Measurements from ENCODE around the gene FAM90A1.
"Not testable (repeated sequence)": the region's sequence is repeated elsewhere in the genome, so short reads cannot be mapped to it uniquely, and the experiment has no call there.

Gene FAM90A1

GRCh38 chr12:8233300-8233855 lies 6.0 kb upstream of the FAM90A1 start:
- DNase-seq, result not testable (repeated sequence)

DNA sequence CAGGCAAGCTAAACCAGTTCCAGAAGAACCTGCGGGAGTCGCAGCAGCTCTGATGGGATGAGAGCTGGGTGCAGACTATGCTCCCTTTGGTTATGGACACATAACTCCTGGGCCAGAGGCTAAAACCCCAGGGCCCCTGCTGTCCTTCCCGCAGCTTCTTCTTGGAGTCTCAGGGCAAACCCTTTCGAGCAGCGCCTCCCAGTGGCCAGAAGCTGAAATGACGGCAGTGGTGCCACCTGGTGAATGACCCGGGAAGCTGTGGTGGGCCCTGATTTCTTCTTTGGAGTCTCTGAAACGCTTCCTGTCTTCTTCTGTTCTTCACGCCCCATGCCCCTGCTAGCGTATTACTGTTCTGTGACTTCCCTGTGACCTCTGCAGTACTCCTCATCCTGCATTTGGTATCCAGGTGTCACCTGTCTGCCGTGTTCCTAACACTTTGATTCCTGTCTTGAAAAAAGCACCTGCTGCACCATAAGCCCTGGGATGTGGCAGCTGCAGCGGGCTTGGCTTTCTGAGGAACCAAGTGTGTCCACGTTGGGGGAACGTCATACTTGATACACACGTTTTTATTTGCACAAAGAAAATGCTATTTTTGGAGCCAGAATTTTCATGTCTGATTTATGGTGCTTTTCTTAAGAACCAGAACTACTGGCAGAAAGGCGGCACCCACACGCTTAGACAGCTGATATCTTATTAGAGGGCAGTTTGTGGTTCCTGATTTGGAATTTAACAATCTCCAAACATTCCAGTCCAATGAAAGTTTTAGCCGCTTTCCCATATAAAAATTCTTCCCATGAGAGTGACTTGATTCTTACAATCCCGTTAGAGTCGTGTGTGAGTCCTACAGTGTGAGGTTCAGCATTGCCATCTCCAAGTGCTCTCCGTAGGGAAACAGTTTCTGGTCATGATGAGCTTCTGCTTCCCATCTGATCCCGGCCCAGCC lies 4.5 kb upstream of the FAM90A1 start:
- DNase-seq, result not testable (repeated sequence)

GRCh38 chr12:8231049-8231448 lies 3.6 kb upstream of the FAM90A1 start:
- not testable (repeated sequence) for DNase-seq

- not testable (repeated sequence) for DNase-seq
Measured at GRCh38 chr12:8229486-8229885, 2.1 kb upstream of the FAM90A1 start.

DNA sequence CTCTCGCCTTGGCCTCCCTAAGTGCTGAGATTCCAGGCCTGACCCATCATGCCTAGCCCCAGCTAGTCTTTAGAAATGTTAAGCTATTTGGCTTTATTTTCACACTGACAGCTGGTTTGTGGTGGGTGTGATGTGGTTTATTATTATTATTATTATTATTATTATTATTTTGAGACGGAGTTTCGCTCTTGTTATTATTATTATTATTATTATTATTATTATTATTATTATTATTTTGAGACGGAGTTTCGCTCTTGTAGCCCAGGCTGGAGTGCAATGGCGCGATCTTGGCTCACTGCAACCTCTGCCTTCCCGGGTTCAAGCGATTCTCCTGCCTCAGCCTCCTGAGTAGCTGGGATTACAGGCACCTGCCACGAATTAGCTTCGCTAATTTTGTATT lies 1.2 kb upstream of the FAM90A1 start:
- not testable (repeated sequence) for DNase-seq

GRCh38 chr12:8227732-8228077 lies 287 bp upstream of the FAM90A1 start:
- not testable (repeated sequence) for DNase-seq

DNA sequence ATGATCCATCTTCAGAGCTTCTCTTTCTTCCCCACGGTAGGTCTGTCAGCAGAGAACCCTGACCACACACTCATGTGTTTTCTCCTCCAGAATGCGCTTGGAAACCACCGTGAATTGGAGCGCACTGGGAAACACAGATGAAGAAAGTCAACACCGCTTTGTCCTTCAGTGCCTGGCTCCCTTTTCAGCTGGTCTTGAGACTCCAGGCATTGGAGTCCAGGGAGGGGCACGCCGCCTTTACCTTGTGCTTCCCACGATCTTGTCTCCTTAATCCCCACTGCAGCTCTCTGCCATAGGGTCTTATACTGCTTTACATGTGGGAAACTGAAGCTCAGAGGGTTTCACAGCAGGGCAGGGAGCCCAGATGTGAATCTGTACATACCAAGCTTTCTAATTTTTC lies 1.1 kb downstream of the FAM90A1 start:
- DNase-seq, result no peak

DNA sequence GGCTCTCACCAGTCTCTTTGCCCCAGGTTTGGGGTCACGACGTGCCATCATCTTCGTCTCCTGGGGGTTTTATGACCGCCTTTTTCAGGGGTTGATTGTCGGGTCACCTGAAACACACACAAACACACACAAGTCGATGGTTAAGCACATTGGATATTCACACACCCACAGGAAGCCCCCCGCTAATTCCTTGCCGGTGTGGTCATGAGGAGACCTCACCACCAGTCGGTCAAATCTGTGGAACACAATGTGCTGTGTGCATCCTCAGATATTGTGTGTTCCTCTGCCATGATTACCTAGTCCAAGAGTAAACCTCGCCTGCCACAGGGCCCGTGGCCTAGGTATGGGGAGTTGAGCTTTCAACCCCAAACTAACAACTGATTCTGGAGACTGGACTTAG lies 2.6 kb downstream of the FAM90A1 start:
- not testable (repeated sequence) for DNase-seq

- DNase-seq, result not testable (repeated sequence)
Measured at GRCh38 chr12:8223646-8224045, 3.8 kb downstream of the FAM90A1 start.

DNA sequence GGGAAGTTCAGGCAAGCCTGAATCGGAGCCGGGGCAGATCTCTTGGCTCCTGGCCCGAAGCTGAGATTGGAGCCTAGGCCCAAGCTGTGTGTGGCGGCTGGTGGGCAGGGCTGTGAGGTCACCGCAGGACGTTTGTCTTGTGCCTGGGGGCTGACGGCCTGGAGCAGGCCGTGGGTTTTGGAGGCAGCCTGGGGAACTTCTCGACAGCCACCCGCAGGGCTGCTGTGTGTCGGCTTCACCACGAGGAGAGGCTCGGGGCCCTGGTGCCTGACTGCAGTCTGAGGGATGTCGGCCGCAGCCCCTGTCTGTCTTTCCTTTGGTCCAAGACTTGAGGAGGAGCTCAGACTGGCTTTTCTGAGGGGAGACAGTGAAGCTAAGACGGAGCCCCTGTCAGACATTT lies 5.1 kb downstream of the FAM90A1 start:
- DNase-seq, result not testable (repeated sequence)

GRCh38 chr12:8221844-8222243 lies 5.6 kb downstream of the FAM90A1 start:
- not testable (repeated sequence) for DNase-seq

- DNase-seq, result not testable (repeated sequence)
Measured at GRCh38 chr12:8221375-8221774, 6.0 kb downstream of the FAM90A1 start.

DNA sequence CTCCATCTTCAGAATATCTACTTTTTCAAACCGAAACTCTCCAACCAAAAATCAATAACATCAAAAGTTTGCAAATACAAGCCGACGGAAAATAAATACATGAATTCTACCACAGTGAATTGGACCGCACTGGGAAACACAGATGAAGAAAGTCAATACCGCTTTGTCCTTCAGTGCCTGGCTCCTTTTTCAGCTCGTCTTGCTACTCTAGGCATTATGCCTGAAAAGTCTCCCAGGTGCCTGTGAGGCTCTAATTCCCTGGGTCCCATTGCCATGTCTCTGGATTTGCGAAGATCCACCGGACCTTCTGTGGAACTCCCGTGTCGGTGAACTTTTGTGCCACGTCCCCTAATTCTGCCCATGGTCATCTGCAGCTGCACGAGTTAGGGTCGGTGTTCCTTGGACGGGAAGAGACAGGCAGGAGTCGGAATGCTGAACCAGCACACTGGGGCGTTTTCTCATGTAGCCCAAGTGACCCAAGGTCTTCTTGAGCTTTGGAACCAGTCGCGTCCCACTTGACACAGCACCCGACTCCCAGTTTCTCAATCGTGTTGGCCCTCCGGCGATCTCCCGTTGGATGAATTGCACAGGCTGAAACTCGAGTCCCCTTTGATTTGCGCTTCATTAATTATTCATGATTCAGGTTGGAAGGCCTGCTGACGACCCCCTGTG lies 8.6 kb downstream of the FAM90A1 start:
- not testable (repeated sequence) for DNase-seq

DNA sequence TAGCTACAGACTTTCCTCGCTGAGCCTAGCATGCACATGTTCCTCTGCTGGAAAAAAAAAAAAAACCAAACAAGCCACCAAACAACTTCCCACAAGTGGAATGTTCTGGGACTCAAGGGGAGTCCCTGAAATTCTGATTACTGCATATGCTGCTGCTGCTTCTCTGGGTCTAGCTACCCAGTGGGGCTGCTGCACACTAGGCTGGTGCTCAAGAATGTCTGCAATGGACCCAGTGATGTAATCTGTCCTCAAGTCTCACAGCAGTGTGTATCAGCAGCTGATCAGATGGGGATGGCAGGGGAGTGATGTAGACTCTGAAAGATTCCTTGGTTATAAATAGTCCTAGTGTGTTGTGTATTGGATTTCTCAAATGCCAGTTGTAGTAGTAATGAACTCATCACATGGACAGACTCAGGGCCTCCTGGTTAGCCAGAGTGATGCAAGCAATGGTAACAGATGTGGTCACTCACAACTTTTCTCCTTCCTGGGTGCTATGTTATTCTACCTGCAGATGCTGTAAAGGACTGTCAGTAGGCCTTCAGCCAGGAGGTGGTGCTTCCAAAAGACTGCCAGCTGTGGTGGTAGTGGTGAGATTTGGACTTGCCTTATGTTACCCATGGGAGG lies 29.6 kb downstream of the FAM90A1 start:
- DNase-seq, result not testable (repeated sequence)

DNA sequence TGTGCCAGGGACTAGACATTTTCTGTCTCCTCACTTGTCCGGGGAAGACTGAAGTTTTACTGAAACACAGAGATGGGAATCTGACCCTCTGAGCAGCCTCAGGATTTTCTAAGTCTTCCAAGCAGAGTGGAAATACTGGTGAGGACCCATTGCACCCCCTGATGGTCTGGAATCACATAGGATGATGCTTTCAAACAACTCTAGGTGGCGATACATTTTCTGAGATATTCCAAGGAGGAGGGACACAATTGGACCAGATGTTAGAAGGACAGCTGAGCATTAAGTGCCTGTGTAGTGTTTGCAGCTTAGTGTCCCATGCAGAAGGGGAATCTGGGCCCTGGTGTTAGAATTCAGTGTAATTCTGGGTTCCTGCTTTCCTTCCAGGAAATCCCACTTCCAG lies 39.3 kb downstream of the FAM90A1 start:
- DNase-seq, result not testable (repeated sequence)

DNA sequence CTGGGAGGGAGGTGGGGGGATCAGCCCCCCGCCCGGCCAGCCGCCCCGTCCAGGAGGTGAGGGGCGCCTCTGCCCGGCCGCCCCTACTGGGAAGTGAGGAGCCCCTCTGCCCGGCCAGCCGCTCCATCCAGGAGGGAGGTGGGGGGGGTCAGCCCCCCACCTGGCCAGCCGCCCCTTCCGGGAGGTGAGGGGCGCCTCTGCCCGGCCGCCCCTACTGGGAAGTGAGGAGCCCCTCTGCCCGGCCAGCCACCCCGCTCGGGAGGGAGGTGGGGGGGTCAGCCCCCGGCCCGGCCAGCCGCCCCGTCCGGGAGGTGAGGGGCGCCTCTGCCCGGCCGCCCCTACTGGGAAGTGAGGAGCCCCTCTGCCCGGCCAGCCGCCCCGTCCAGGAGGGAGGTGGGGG lies 43.2 kb downstream of the FAM90A1 start:
- DNase-seq, result not testable (repeated sequence)

DNA sequence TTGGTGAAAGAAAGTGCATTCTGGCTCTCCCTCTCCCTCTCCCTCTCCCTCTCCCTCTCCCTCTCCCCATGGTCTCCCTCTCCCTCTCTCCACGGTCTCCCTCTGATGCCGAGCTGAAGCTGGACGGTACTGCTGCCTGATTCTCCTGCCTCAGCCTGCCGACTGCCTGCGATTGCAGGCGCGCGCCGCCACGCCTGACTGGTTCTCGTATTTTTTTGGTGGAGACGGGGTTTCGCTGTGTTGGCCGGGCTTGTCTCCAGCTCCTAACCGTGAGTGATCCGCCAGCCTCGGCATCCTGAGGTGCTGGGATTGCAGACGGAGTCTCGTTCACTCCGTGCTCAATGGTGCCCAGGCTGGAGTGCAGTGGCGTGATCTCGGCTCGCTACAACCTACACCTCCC lies 44.1 kb downstream of the FAM90A1 start:
- not testable (repeated sequence) for DNase-seq

DNA sequence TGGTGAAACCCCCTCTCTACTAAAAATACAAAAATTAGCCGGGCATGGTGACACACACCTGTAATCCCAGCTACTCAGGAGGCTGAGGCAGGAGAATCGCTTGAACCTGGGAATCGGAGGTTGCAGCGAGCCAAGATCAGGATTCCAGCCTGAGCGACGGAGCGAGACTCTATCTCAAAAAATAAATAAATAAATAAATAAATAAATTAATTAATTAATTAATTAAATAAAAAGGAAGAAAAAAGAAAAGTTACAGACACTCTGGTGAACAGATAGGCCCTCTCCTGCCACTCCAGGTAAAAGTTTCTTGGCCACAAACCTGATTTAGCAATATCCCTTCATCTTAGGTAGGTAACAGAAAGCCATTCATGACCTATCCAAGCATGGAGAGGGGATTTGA lies 44.5 kb downstream of the FAM90A1 start:
- DNase-seq, result not testable (repeated sequence)

DNA sequence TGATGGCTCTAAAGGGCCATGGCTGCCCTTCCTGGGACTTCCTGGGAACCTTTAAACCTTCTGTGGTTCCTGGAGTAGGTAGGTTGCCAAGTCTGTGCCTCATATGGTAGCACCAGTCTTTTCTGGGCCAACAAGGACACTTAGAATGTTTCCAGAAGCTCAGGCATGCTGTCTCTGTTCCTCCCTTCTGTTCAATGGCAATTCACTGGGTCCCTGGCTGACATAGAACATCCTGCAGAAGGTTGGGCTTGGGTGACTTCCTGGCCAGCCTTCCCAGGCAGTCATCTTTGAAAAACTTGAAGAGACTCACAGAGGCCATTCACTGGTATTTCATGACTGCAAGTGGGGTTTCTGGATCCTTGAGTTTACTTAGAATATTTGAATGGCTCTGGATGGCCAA lies 46.1 kb downstream of the FAM90A1 start:
- not testable (repeated sequence) for DNase-seq

GRCh38 chr12:8179989-8180585 lies 47.3 kb downstream of the FAM90A1 start:
- DNase-seq, result not testable (repeated sequence)

- DNase-seq, result not testable (repeated sequence)
Measured at GRCh38 chr12:8172911-8173310, 54.5 kb downstream of the FAM90A1 start.

Data from SIG-M5 (cell line).